ENCODE measurements around the gene DUSP6. TPM values are rescaled to one million over a fixed set of nuclear protein-coding genes. Genes with fewer than 3 reads are reported as not detected.

The DUSP6 gene
- total and polyA plus RNA-seq, 2 of the 13 experiments (the other 11 are each of a cell fraction or from before 2014, with no cell fraction given) = 40.9 to 161 TPM

- TF ChIP-seq HNRNPL (IDR thresholded peaks at IDR 0.05; ENCODE audit: low read depth, low read length) = peak; percentile 67; the same call in 1 of the 2 replicates
- 0 out of 2 replicates have a peak, but pooled peaks have one; percentile 19 for TF ChIP-seq ARID3A (IDR thresholded peaks at IDR 0.05; ENCODE audit: low read depth, low read length)
- TF ChIP-seq TBX3 (IDR thresholded peaks at IDR 0.05; ENCODE audit: borderline replicate concordance) = no peak
- TF ChIP-seq ZBTB37 (CRISPR knock-in tag; IDR thresholded peaks at IDR 0.05) = no peak; the same call in 1 of the 2 replicates
- no peak for TF ChIP-seq PHF5A (CRISPR knock-in tag; IDR thresholded peaks at IDR 0.05; ENCODE audit: low read depth, unreplicated experiment)
- peak; percentile 57; the same call in 1 of the 2 replicates for TF ChIP-seq ZNF275 (CRISPR knock-in tag; IDR thresholded peaks at IDR 0.05; ENCODE audit: borderline replicate concordance)
- peak; percentile 79 for TF ChIP-seq POGZ (CRISPR knock-in tag; IDR thresholded peaks at IDR 0.05)
- TF ChIP-seq ZNF576 (CRISPR knock-in tag; IDR thresholded peaks at IDR 0.05) = 0 out of 2 replicates have a peak, but pooled peaks have one; percentile 35
- TF ChIP-seq HNRNPH1 (optimal IDR thresholded peaks at IDR 0.05; ENCODE audit: low read depth, low read length) = peak; percentile 0
- TF ChIP-seq ZXDC (CRISPR knock-in tag; IDR thresholded peaks at IDR 0.05) = 0 out of 2 replicates have a peak, but pooled peaks have one; percentile 71
- TF ChIP-seq ZKSCAN5 (CRISPR knock-in tag; IDR thresholded peaks at IDR 0.05) = no peak
- peak; percentile 96 for TF ChIP-seq MED1 (CRISPR knock-in tag; IDR thresholded peaks at IDR 0.05)
- no peak for TF ChIP-seq NR3C1 (CRISPR knock-in tag; IDR thresholded peaks at IDR 0.05)
- TF ChIP-seq DPF2 (CRISPR knock-in tag; IDR thresholded peaks at IDR 0.05; ENCODE audit: borderline replicate concordance, low read depth) = no peak
- TF ChIP-seq ZNF333 (CRISPR knock-in tag; IDR thresholded peaks at IDR 0.05; ENCODE audit: borderline replicate concordance) = no peak; the same call in 1 of the 2 replicates
- peak; percentile 67 for TF ChIP-seq SAP130 (CRISPR knock-in tag; IDR thresholded peaks at IDR 0.05; ENCODE audit: low read depth)
- TF ChIP-seq RFXANK (CRISPR knock-in tag; IDR thresholded peaks at IDR 0.05) = no peak
- TF ChIP-seq BCL3 (CRISPR knock-in tag; IDR thresholded peaks at IDR 0.05) = peak; percentile 92; the same call in 1 of the 2 replicates
- TF ChIP-seq FOXC1 (CRISPR knock-in tag; IDR thresholded peaks at IDR 0.05; ENCODE audit: borderline replicate concordance) = peak; percentile 62
Measured at GRCh38 chr12:89353823-89354611, 1.7 kb upstream of the DUSP6 start (continued).
